Natural killer cell treated with Interleukin-12 subunit alpha and Interleukin-12 subunit beta and Interleukin-15 and Interleukin-18, amount 100 ng/mL, for 72 hours (primary cell): ENCODE data around the gene HDAC10. TPM values are rescaled to one million over a fixed set of nuclear protein-coding genes. Genes with fewer than 3 reads are reported as not detected.
"Not testable (repeated sequence)": the region's sequence is repeated elsewhere in the genome, so short reads cannot be mapped to it uniquely, and the experiment has no call there.

ENCODE experiments used
- ATAC-seq, 2 donors: fragments of 150-1000 bp; cut with Tn5 transposase in 1 of 2; sonication (Bioruptor Pico), chemical (Tn5 transposase) in 1 of 2; 2 replicates each; pipeline ENCODE4 v1.10.0; 2021
- DNase-seq: peaks from one replicate; pipeline ENCODE4 v3.0.0; 2022; ENCODE audit warnings: low spot score
- H3K27ac Mint-ChIP-seq, 2 donors: 1 replicate in 1 of 2; 2 replicates in 1 of 2; pipeline ENCODE4 v1.8.0; 2022; ENCODE audit warnings: mixed read lengths in 2 of 2, mild to moderate bottlenecking in 1 of 2, moderate library complexity in 1 of 2
- H3K27me3 Mint-ChIP-seq, 2 donors: 1 replicate in 1 of 2; 2 replicates in 1 of 2; pipeline ENCODE4 v1.8.0; 2022; ENCODE audit warnings: mixed read lengths in 2 of 2
- H3K36me3 Mint-ChIP-seq: one replicate; pipeline ENCODE4 v1.8.0; 2022; ENCODE audit warnings: mixed read lengths
- H3K4me1 Mint-ChIP-seq, 2 donors: 1 replicate in 1 of 2; 2 replicates in 1 of 2; pipeline ENCODE4 v1.8.0; 2022; ENCODE audit warnings: low read depth in 2 of 2, mixed read lengths in 2 of 2, mild to moderate bottlenecking in 1 of 2
- H3K4me3 Mint-ChIP-seq: one replicate; pipeline ENCODE4 v1.8.0; 2022; ENCODE audit warnings: mixed read lengths
- H3K9me3 Mint-ChIP-seq: 2 replicates; pipeline ENCODE4 v1.8.0; 2022; ENCODE audit warnings: mixed read lengths
- total RNA-seq, 2 donors: library from RNA; stranded (reverse); gene quantifications; one replicate each; pipeline ENCODE4 v1.2.3, GENCODE V29; 2022

The HDAC10 gene
- total RNA-seq, 2 donors from 2014 or later = 54.5 to 113 TPM

GRCh38 chr22:50280022-50280707, 29.1 kb upstream of the HDAC10 start:
- H3K9me3 Mint-ChIP-seq = no peaks in the 10 kb centered on the region
- H3K4me1 Mint-ChIP-seq = no peaks in the 10 kb centered on the region
- no peaks in the 10 kb centered on the region for H3K36me3 Mint-ChIP-seq
- no peak for ATAC-seq
- H3K4me3 Mint-ChIP-seq = no peak overlapping the region
- no peak for DNase-seq
- H3K27me3 Mint-ChIP-seq = no peaks in the 10 kb centered on the region
- H3K27ac Mint-ChIP-seq = no peak overlapping the region

- Mint-ChIP-seq H3K27ac (no peak overlapping the region), H3K36me3 (no peaks in the 10 kb centered on the region), H3K4me1 (no peaks in the 10 kb centered on the region), H3K27me3 (peaks cover 0 to under 1% of the 10 kb centered on the region in 2 donors), H3K9me3 (no peaks in the 10 kb centered on the region), H3K4me3 (no peak overlapping the region)
- no peak for ATAC-seq
- no peak for DNase-seq
Measured at GRCh38 chr22:50278956-50279619, 28.0 kb upstream of the HDAC10 start.

GRCh38 chr22:50278461-50278860, 27.4 kb upstream of the HDAC10 start:
- no peaks in the 10 kb centered on the region for H3K4me1 Mint-ChIP-seq
- no peaks in the 10 kb centered on the region for H3K9me3 Mint-ChIP-seq
- peaks cover 0 to 2% of the 10 kb centered on the region in 2 donors for H3K27me3 Mint-ChIP-seq
- H3K4me3 Mint-ChIP-seq = no peak overlapping the region
- no peaks in the 10 kb centered on the region for H3K36me3 Mint-ChIP-seq
- ATAC-seq (no peak), DNase-seq (no peak)
- H3K27ac Mint-ChIP-seq = no peak overlapping the region

- ATAC-seq (no peak), DNase-seq (no peak)
- no peaks in the 10 kb centered on the region for H3K4me1 Mint-ChIP-seq
- no peak overlapping the region for H3K27ac Mint-ChIP-seq
- H3K4me3 Mint-ChIP-seq = no peak overlapping the region
- H3K9me3 Mint-ChIP-seq = no peaks in the 10 kb centered on the region
- H3K27me3 Mint-ChIP-seq = peaks cover 0 to 2% of the 10 kb centered on the region in 2 donors
- no peaks in the 10 kb centered on the region for H3K36me3 Mint-ChIP-seq
Measured at GRCh38 chr22:50277761-50278160, 26.7 kb upstream of the HDAC10 start.

- DNase-seq = no peak
- Mint-ChIP-seq H3K27ac (no peak overlapping the region), H3K4me1 (no peaks in the 10 kb centered on the region), H3K27me3 (peaks cover 0 to 2% of the 10 kb centered on the region in 2 donors), H3K4me3 (no peak overlapping the region), H3K9me3 (no peaks in the 10 kb centered on the region), H3K36me3 (no peaks in the 10 kb centered on the region)
- ATAC-seq = peak; percentile 69 to 72
Measured at GRCh38 chr22:50276143-50276542, 25.1 kb upstream of the HDAC10 start.

- no peaks in the 10 kb centered on the region for H3K36me3 Mint-ChIP-seq
- DNase-seq (no peak), ATAC-seq (no peak)
- H3K27me3 Mint-ChIP-seq = peaks cover 0 to 2% of the 10 kb centered on the region in 2 donors
- H3K4me3 Mint-ChIP-seq = no peak overlapping the region
- no peak overlapping the region for H3K27ac Mint-ChIP-seq
- H3K9me3 Mint-ChIP-seq = no peaks in the 10 kb centered on the region
- H3K4me1 Mint-ChIP-seq = no peaks in the 10 kb centered on the region
Measured at GRCh38 chr22:50275181-50276055, 24.4 kb upstream of the HDAC10 start.

GRCh38 chr22:50274771-50275170, 23.7 kb upstream of the HDAC10 start:
- DNase-seq = no peak
- Mint-ChIP-seq H3K9me3 (no peaks in the 10 kb centered on the region), H3K27ac (no peak overlapping the region)

GRCh38 chr22:50274311-50274710, 23.2 kb upstream of the HDAC10 start:
- DNase-seq (no peak), ATAC-seq (no peak)
- Mint-ChIP-seq H3K4me3 (no peak overlapping the region), H3K4me1 (no peaks in the 10 kb centered on the region), H3K36me3 (no peaks in the 10 kb centered on the region), H3K27ac (no peak overlapping the region), H3K27me3 (peaks cover 0 to 2% of the 10 kb centered on the region in 2 donors), H3K9me3 (no peaks in the 10 kb centered on the region)

More at GRCh38 chr22:50274771-50275170, 23.7 kb upstream of the HDAC10 start:
- Mint-ChIP-seq H3K4me3 (no peak overlapping the region), H3K27me3 (peaks cover 0 to 2% of the 10 kb centered on the region in 2 donors), H3K36me3 (no peaks in the 10 kb centered on the region), H3K4me1 (no peaks in the 10 kb centered on the region)
- ATAC-seq = no peak

- H3K9me3 Mint-ChIP-seq, H3K36me3 Mint-ChIP-seq, H3K27me3 Mint-ChIP-seq, H3K4me1 Mint-ChIP-seq, DNase-seq, ATAC-seq, H3K4me3 Mint-ChIP-seq, H3K27ac Mint-ChIP-seq: not testable (repeated sequence)
Measured at GRCh38 chr22:50273781-50274180, 22.7 kb upstream of the HDAC10 start.

GRCh38 chr22:50273352-50273751, 22.3 kb upstream of the HDAC10 start:
- H3K27ac Mint-ChIP-seq, H3K36me3 Mint-ChIP-seq, ATAC-seq, H3K4me1 Mint-ChIP-seq, H3K27me3 Mint-ChIP-seq, DNase-seq, H3K9me3 Mint-ChIP-seq, H3K4me3 Mint-ChIP-seq: not testable (repeated sequence)

GRCh38 chr22:50272044-50272802, 21.2 kb upstream of the HDAC10 start:
- ATAC-seq (no peak), DNase-seq (no peak)
- no peaks in the 10 kb centered on the region for H3K36me3 Mint-ChIP-seq
- peaks cover 0 to 3% of the 10 kb centered on the region in 2 donors for H3K4me1 Mint-ChIP-seq
- no peak overlapping the region for H3K4me3 Mint-ChIP-seq
- peaks cover 0 to 2% of the 10 kb centered on the region in 2 donors for H3K27me3 Mint-ChIP-seq
- no peak overlapping the region for H3K27ac Mint-ChIP-seq
- H3K9me3 Mint-ChIP-seq = no peaks in the 10 kb centered on the region

GRCh38 chr22:50271519-50271970, 20.5 kb upstream of the HDAC10 start:
- Mint-ChIP-seq H3K4me3 (peak overlapping the region; percentile 56), H3K9me3 (no peaks in the 10 kb centered on the region), H3K27me3 (peaks cover 0 to 2% of the 10 kb centered on the region in 2 donors), H3K36me3 (no peaks in the 10 kb centered on the region), H3K27ac (no peak overlapping the region), H3K4me1 (peaks cover 0 to 3% of the 10 kb centered on the region in 2 donors)
- DNase-seq (no peak), ATAC-seq (peak; percentile 29 to 56)

GRCh38 chr22:50270666-50271394, 19.8 kb upstream of the HDAC10 start:
- peak overlapping the region; percentile 56 for H3K4me3 Mint-ChIP-seq
- H3K27me3 Mint-ChIP-seq = peaks cover 0 to 2% of the 10 kb centered on the region in 2 donors
- no peak for DNase-seq
- H3K27ac Mint-ChIP-seq = no peak overlapping the region
- H3K4me1 Mint-ChIP-seq = peaks cover 0 to 3% of the 10 kb centered on the region in 2 donors
- H3K9me3 Mint-ChIP-seq = no peaks in the 10 kb centered on the region
- H3K36me3 Mint-ChIP-seq = no peaks in the 10 kb centered on the region
- ATAC-seq = peak; percentile 70 to 77
